Fibroblast of skin of back (primary cell): ENCODE measurements around the gene TOP3A.

Experiments used
- DNase-seq: peaks from one replicate; pipeline ENCODE4 v3.0.0-alpha.2; 2013

The TOP3A gene

GRCh38 chr17:18270046-18270931, 44.5 kb downstream of the TOP3A start:
- DNase-seq, result no peak

GRCh38 chr17:18267927-18268711, 46.7 kb downstream of the TOP3A start:
- peak; percentile 74 for DNase-seq

- DNase-seq, result no peak
Measured at GRCh38 chr17:18267366-18267765, 47.4 kb downstream of the TOP3A start.

GRCh38 chr17:18263885-18264682, 50.7 kb downstream of the TOP3A start:
- DNase-seq, result no peak

GRCh38 chr17:18262641-18263040, 52.2 kb downstream of the TOP3A start:
- no peak for DNase-seq

- no peak for DNase-seq
Measured at GRCh38 chr17:18262111-18262510, 52.7 kb downstream of the TOP3A start.

GRCh38 chr17:18261659-18262058, 53.1 kb downstream of the TOP3A start:
- no peak for DNase-seq

- DNase-seq, result peak; percentile 46
Measured at GRCh38 chr17:18261146-18261515, 53.7 kb downstream of the TOP3A start.

- peak; percentile 93 for DNase-seq
Measured at GRCh38 chr17:18260332-18261145, 54.3 kb downstream of the TOP3A start, which contains the start of gene MIEF2. Gene MIEF2 (plus strand): TSS chr17:18260662. CDS start chr17:18262721, 2,059 bp downstream.

- peak; percentile 54 for DNase-seq
Measured at GRCh38 chr17:18259621-18260331, 55.0 kb downstream of the TOP3A start.

GRCh38 chr17:18258356-18259038, 56.3 kb downstream of the TOP3A start, which contains the start of gene FLII:
Gene FLII (minus strand): TSS chr17:18258738. CDS start chr17:18258690, 48 bp downstream.
- DNase-seq, result peak; percentile 48

GRCh38 chr17:18257982-18258355, 56.8 kb downstream of the TOP3A start:
- DNase-seq, result peak; percentile 74

- peak; percentile 13 for DNase-seq
Measured at GRCh38 chr17:18257268-18257981, 57.4 kb downstream of the TOP3A start.

- DNase-seq, result no peak
Measured at GRCh38 chr17:18256776-18257175, 58.0 kb downstream of the TOP3A start.

- no peak for DNase-seq
Measured at GRCh38 chr17:18256351-18256750, 58.4 kb downstream of the TOP3A start.

- no peak for DNase-seq
Measured at GRCh38 chr17:18254888-18255649, 59.7 kb downstream of the TOP3A start.

- no peak for DNase-seq
Measured at GRCh38 chr17:18253947-18254821, 60.6 kb downstream of the TOP3A start.
